LNCaP clone FGC (cell line): Measurements from ENCODE around the gene UBE2L6.
A peak's percentile ranks its signal among the peaks of the same experiment; 100 is the strongest.

Experiments used
- DNase-seq: peaks from one replicate; pipeline ENCODE4 v3.0.0-alpha.2; 2011; ENCODE audit warnings: low read depth
- H3K4me3 ChIP-seq: 2 replicates; pipeline ENCODE4 v1.5.1; 2011; ENCODE audit warnings: mild to moderate bottlenecking, low read depth, low read length, control low read depth
- CTCF ChIP-seq: IDR thresholded peaks from 2 replicates; pipeline ENCODE4 v1.5.1; 2012; ENCODE audit warnings: mild to moderate bottlenecking; ENCODE audit not compliant: control insufficient read depth, insufficient read depth; ENCODE audit errors: extremely low read depth

The UBE2L6 gene

DNA sequence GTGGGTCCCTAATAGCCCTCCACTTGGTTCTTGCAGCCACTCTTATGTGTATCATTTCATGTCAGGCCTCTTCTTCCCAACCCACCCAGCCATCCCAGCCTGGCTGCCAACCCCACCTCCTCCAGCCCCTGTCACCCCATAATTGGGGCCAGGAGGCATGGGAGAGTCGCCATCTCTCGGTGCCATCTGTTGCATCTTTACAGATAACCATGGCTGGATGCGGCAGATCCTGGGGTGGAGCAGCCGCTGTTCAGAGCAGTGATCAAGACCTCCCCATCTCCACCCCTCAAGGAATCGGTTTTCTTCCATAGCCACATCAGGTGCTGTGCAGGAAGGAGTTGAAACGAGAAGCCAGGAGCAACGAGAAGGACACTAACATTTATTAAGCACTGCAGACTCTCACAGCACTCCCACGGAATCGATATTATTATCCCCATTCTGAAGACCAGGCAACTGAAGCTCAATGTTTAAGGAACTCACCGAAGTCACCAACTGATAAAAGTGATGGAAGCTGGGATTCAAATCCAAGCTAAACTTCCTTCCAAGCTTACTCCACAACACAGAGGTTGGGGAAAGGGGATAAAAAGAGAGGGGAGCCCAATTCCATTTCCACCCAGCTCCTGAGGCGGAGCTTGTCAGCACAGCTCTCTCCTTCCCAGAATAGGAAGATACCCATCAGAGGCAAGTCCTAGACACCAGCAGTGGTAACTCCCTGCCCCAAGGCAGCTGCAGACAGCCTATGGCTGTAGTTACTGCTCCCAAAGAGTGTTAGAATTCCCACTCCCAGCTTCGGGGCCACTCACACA is 54.6 kb downstream of the UBE2L6 start:
- H3K4me3 ChIP-seq, result peak overlapping the region; percentile 87; the same call in 1 of the 2 replicates
- no peak for DNase-seq
- TF ChIP-seq CTCF, result no peak

- no peak overlapping the region for H3K4me3 ChIP-seq
- no peak for TF ChIP-seq CTCF
- DNase-seq, result no peak
Measured at GRCh38 chr11:57511741-57512430, 55.6 kb downstream of the UBE2L6 start.

GRCh38 chr11:57508341-57509170 is 58.9 kb downstream of the UBE2L6 start:
- DNase-seq, result no peak
- no peak overlapping the region for H3K4me3 ChIP-seq
- no peak for TF ChIP-seq CTCF

DNA sequence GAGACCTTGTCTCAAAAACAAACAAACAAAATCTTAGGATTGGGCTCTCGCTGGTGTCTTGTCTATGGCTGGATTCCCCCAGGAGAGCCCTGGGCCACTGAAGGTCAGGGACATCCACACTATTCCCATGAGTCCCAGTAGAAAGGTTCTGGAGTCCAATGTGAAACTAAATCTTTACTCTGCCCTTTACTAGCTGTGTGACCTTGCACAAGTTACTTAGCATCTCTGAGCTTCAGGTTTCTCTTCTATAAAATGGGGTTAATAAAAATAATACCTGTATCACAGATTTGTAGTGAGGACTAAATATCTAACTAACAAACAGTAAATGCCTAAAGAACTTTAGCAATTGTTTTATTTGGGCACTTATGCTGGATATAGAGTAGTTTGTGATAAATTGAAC is 61.0 kb downstream of the UBE2L6 start:
- no peak overlapping the region for H3K4me3 ChIP-seq
- no peak for TF ChIP-seq CTCF
- no peak for DNase-seq

GRCh38 chr11:57504511-57504910 is 63.0 kb downstream of the UBE2L6 start:
- no peak for DNase-seq

More at GRCh38 chr11:57504511-57504910, 63.0 kb downstream of the UBE2L6 start:
- no peak for TF ChIP-seq CTCF
- H3K4me3 ChIP-seq, result no peak overlapping the region
